Testis (tissue), 3 donors: Measurements from ENCODE around the gene PTPRN2. TPM values are rescaled to one million over a fixed set of nuclear protein-coding genes. Genes with fewer than 3 reads are reported as not detected.
"Not testable (repeated sequence)": the region's sequence is repeated elsewhere in the genome, so short reads cannot be mapped to it uniquely, and the experiment has no call there.

ENCODE experiments used
- DNase-seq: peaks from one replicate; pipeline ENCODE4 v3.0.0-alpha.2; 2019
- H3K27ac ChIP-seq, 2 donors: fragments of 200-600 bp; sonication (generic); one replicate each; pipeline ENCODE4 v1.5.1; 2019
- H3K27me3 ChIP-seq: fragments of 200-600 bp; sonication (generic); one replicate; pipeline ENCODE4 v1.5.1; 2019
- H3K36me3 ChIP-seq: fragments of 200-600 bp; sonication (generic); one replicate; pipeline ENCODE4 v1.5.1; 2017; ENCODE audit warnings: low read depth; ENCODE audit errors: missing control alignments
- H3K4me1 ChIP-seq: fragments of 200-600 bp; sonication (generic); one replicate; pipeline ENCODE4 v1.5.1; 2019
- H3K4me3 ChIP-seq, 2 donors: fragments of 200-600 bp; sonication (generic); one replicate each; pipeline ENCODE4 v1.5.1; 2017 to 2019
- H3K9me3 ChIP-seq: fragments of 200-600 bp; sonication (generic); one replicate; pipeline ENCODE4 v1.5.1; 2017
- POLR2A ChIP-seq: fragments of 450-650 bp; IDR thresholded peaks from one replicate; pipeline ENCODE4 v1.6.1; 2017; ENCODE audit warnings: antibody characterized with exemption, mild to moderate bottlenecking, moderate library complexity
- WGBS, 2 donors: methylation state at CpG; one replicate each; pipeline ENCODE4 v1.1.5; 2018; 5-methylcytosine and 5-hydroxymethylcytosine counted together
- intact Hi-C: fragments of 100-400 bp; cut with DNase I; formaldehyde crosslinking; loops from one replicate; pipeline ENCODE4 v1.15.1; 2023; ENCODE audit warnings: low total_unique reads
- polyA plus RNA-seq: library from polyadenylated mRNA; stranded (reverse); fragments of 350-450 nt; fragmentation: Illumina TruSeq; extraction: RNeasy Lipid Tissue Mini Kit (QIAGEN cat#74804); gene quantifications from one replicate; pipeline ENCODE4 v1.2.3, GENCODE V29; 2014; ENCODE audit warnings: low read depth, low replicate concordance; ENCODE audit not compliant: insufficient read depth
- total RNA-seq, 2 donors: library from RNA; depleted of rRNA; stranded (reverse); fragments of >200 nt; gene quantifications; one replicate each; pipeline ENCODE4 v1.2.3, GENCODE V29; 2016
- TF ChIP-seq, protein P1 (sequence below), 3 experiments: fragments of 450-650 bp in 2 of 3; fragments of 200-600 bp in 1 of 3; sonication (generic) in 1 of 3; IDR thresholded peaks; one replicate each; pipeline ENCODE4 v1.5.1; 2016 to 2019; ENCODE audit warnings: antibody characterized with exemption in 3 of 3, mild to moderate bottlenecking in 2 of 3, moderate library complexity in 1 of 3

The PTPRN2 gene
- total and polyA plus RNA-seq, 3 donors from 2014 or later, result 9.3 to 10.8 (median 9.8) TPM

DNA sequence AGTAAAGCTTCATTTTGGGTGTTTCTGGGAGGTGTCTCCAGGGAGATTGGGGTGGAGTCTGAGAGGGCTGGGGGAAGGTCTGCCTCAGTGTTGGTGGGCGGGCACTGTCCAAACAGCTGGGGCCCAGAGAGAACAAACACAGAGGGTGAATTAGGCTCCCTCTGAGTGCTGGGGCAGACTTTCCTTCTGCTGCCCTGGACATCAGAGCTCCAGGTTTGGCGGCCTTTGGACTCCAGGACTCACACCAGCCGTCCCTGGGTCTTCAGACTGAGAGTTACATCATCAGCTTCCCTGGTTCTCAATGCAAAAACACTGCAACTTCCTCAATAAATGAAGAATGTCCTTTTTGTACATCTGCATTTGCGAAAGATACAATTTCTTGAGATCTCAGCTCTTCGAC lies 427.4 kb downstream of the PTPRN2 start:
- Histone ChIP-seq H3K27ac (no peak overlapping the region), H3K4me3 (no peak overlapping the region), H3K4me1 (no peaks in the 10 kb centered on the region), H3K36me3 (no peaks in the 10 kb centered on the region), H3K9me3 (no peaks in the 10 kb centered on the region), H3K27me3 (no peaks in the 10 kb centered on the region)
- intact Hi-C loops, result no loop called here
- WGBS, 2 donors, result 73 to 77% methylated on average over 5 of the region's 5 CpGs
- TF ChIP-seq, protein P1, sequence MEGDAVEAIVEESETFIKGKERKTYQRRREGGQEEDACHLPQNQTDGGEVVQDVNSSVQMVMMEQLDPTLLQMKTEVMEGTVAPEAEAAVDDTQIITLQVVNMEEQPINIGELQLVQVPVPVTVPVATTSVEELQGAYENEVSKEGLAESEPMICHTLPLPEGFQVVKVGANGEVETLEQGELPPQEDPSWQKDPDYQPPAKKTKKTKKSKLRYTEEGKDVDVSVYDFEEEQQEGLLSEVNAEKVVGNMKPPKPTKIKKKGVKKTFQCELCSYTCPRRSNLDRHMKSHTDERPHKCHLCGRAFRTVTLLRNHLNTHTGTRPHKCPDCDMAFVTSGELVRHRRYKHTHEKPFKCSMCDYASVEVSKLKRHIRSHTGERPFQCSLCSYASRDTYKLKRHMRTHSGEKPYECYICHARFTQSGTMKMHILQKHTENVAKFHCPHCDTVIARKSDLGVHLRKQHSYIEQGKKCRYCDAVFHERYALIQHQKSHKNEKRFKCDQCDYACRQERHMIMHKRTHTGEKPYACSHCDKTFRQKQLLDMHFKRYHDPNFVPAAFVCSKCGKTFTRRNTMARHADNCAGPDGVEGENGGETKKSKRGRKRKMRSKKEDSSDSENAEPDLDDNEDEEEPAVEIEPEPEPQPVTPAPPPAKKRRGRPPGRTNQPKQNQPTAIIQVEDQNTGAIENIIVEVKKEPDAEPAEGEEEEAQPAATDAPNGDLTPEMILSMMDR (IDR thresholded peaks at IDR 0.05), result no peak
- TF ChIP-seq POLR2A, result no peak
- DNase-seq, result no peak

- Histone ChIP-seq H3K27ac (no peak overlapping the region), H3K4me1 (no peaks in the 10 kb centered on the region), H3K36me3 (no peaks in the 10 kb centered on the region), H3K9me3 (no peaks in the 10 kb centered on the region), H3K27me3 (no peaks in the 10 kb centered on the region), H3K4me3 (no peak overlapping the region)
- 69 to 75% methylated on average over 9 to 12 of the region's 16 CpGs for WGBS, 2 donors
- no peak for TF ChIP-seq POLR2A
- TF ChIP-seq, protein P1 (IDR thresholded peaks at IDR 0.05), result no peak
- intact Hi-C loops, result no loop called here
- no peak for DNase-seq
Measured at GRCh38 chr7:158157460-158157859, 430.2 kb downstream of the PTPRN2 start.

DNA sequence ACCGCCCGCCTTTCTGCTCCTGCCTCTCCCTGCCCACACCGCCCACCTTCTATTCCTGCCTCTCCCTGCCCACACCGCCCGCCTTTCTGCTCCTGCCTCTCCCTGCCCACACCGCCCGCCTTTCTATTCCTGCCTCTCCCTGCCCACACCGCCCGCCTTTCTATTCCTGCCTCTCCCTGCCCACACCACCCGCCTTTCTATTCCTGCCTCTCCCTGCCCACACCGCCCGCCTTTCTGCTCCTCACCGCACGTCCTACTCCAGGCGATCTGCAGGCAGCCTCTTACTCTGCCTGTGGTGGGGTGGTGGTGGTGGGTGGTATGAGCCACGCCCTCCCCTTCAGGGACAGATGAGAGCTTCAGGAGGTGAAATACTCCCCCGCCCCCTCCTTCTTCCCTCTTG lies 436.4 kb downstream of the PTPRN2 start:
- intact Hi-C loops, H3K4me1 ChIP-seq, H3K27ac ChIP-seq, H3K27me3 ChIP-seq, H3K4me3 ChIP-seq, H3K9me3 ChIP-seq, DNase-seq, H3K36me3 ChIP-seq: not testable (repeated sequence)
- 55 to 65% methylated on average over 17 of the region's 17 CpGs for WGBS, 2 donors

DNA sequence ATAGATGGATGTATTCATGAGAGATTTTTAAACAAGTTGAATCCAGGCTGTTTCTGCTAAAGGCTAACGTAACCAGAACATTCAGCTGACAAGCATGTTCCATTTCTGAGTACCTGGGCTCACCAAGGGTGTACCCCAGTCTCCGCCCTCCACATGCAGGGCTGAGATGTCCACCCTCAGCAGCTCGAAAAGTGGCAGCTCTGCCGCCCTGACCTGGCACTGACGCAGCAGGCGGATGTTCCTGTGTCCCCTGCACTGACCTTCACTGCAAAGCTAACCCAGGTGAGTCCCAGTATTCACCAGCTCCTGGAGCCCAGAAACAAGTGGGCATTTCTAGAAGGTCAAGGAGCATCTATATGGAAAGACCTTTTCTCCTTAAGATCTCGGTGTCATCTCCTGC lies 437.4 kb downstream of the PTPRN2 start:
- DNase-seq, result no peak
- intact Hi-C loops, result no loop called here
- Histone ChIP-seq H3K27ac (no peak overlapping the region), H3K27me3 (no peaks in the 10 kb centered on the region), H3K36me3 (no peaks in the 10 kb centered on the region), H3K4me3 (no peak overlapping the region), H3K9me3 (no peaks in the 10 kb centered on the region), H3K4me1 (no peaks in the 10 kb centered on the region)
- no peak for TF ChIP-seq POLR2A
- TF ChIP-seq, protein P1 (IDR thresholded peaks at IDR 0.05), result no peak
- WGBS, 2 donors, result 85 to 88% methylated on average over 6 to 7 of the region's 7 CpGs

- 85 to 93% methylated on average over 14 to 18 of the region's 18 CpGs for WGBS, 2 donors
- H3K4me1 ChIP-seq, H3K27ac ChIP-seq, H3K36me3 ChIP-seq, H3K9me3 ChIP-seq, H3K4me3 ChIP-seq, H3K27me3 ChIP-seq, intact Hi-C loops, DNase-seq: not testable (repeated sequence)
Measured at GRCh38 chr7:158147431-158147830, 440.2 kb downstream of the PTPRN2 start.

DNA sequence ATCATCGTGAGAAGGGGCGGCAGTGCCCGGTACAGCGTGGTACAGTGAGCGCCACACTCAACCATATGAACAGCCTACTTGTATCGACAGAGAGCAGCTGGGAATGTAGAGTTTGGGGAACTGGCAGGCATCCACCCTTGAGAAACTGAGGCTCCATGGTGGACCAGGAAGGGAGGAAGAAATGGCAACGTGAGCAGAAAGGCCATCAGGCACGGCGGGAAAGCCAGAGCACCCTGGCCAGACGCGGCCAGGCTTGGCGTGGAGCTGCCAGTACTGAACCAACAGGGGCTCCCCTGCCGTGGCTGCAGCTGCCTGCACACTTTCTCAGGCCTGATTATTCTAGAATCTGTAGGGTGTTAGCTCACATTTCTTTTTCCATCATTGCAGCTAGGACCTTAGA lies 442.3 kb downstream of the PTPRN2 start:
- Histone ChIP-seq H3K4me1 (no peaks in the 10 kb centered on the region), H3K27ac (no peak overlapping the region)
- WGBS, 2 donors, result 88 to 93% methylated on average over 13 of the region's 13 CpGs

More for the DNA sequence above, 442.3 kb downstream of the PTPRN2 start:
- TF ChIP-seq, protein P1 (IDR thresholded peaks at IDR 0.05), result no peak
- no peak for TF ChIP-seq POLR2A
- Histone ChIP-seq H3K27me3 (no peaks in the 10 kb centered on the region), H3K36me3 (no peaks in the 10 kb centered on the region), H3K4me3 (no peak overlapping the region), H3K9me3 (no peaks in the 10 kb centered on the region)
- DNase-seq, result no peak
- intact Hi-C loops, result no loop called here
